HG02798 (cell line): ENCODE data around the gene HIGD2B.
A peak's percentile ranks its signal among the peaks of the same experiment; 100 is the strongest.
"Not testable (repeated sequence)": the region's sequence is repeated elsewhere in the genome, so short reads cannot be mapped to it uniquely, and the experiment has no call there.

Experiments used
- ATAC-seq: cut with Tn5 transposase; IDR thresholded peaks from one replicate; pipeline ENCODE4 v1.9.1; 2021; ENCODE audit warnings: mild to moderate bottlenecking; ENCODE audit not compliant: unreplicated experiment, poor library complexity

The HIGD2B gene, protein sequence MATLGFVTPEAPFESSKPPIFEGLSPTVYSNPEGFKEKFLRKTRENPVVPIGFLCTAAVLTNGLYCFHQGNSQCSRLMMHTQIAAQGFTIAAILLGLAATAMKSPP

DNA sequence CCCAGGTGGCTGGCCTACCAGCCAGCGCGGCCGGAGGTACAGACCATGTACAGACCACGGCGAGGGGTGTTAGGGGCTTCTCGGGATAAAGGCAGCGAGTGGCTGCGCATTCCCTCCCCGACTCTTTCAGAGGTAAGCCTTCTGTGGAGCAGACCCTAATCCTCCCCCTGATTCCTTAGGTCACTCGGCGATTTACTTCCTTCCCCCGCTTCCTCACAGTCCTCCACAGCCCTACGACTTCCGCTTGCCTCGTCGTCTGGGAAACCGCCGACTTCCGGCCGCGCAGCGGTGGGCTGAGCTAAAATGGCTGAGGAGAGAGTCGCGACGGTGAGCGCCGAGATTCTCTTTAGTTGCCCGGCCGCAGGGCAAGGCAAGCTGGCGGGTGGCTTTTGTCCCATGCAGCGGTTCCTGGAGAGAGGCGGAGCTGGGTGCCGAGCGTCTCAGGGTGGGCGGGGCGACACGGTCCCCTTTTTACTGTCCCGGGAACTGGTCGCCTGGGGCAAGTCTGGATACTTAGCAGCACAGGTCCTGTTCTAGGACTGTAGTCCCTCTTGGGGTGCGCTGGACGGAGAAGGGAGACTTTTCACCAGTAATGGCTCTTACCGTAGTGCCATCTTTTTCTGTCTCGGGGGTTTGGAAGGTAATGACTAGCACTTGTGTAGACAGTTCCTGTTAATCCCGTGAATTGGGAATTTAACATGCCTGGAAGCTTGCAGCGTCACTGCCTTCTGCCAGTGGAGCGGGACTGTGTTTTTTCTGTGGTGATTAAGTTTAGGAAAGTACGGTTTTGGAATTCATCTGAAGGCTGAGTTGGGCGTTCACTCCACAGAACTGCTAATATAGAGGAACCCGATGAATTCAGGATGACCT, at the start of gene HIGD2B, which contains the start of gene BBS4:
Gene HIGD2B (minus strand): TSS at position 258 of the 870 bp plus-strand sequence. CDS start 9,808 bp downstream, outside the sequence.
Gene BBS4 (plus strand): TSS at position 283 of the 870 bp plus-strand sequence. CDS start 21 bp downstream, at position 304.
- peak; percentile 97 for ATAC-seq

DNA sequence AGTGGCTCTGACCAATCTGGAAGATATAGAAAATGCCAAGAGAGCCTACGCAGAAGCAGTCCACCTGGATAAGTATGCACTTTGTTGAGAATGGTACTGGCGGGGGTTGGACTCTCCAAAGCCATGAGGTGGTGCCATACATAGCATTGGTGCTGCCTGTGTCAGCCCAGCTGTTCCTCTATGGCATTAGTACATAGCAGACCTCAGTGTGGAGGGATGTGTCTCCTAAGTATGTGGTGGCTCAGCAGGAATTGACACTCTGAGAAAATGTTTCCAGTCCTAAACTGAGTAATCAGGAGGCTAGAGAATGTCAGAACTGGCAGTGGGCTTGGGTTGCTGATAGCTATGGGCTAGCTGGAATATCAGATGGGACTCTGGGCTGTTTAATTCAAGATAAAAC, 49.1 kb upstream of the HIGD2B start:
- no peak for ATAC-seq

- ATAC-seq = no peak
Observed at GRCh38 chr15:72733941-72734738, 48.2 kb upstream of the HIGD2B start.

DNA sequence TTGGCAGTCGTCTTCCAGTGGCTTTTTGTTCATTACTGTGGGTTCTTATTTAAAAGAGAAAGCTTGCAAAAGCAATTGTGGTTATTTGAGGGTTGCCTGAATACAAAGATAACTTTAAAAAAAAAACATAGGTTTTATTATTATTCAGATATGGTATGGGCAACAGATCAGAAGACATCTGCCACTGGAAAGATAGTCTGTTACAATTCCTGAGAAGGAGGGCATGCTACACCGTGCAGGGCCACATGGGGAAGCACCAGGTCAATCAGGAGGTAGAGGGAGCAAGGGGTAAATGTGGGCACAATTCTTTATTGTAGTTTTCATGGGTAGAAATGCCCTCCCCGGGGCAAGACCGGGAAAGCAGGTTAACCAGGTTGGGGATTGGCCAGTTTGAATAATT, 46.5 kb upstream of the HIGD2B start:
- ATAC-seq = no peak

GRCh38 chr15:72732086-72732485, 46.1 kb upstream of the HIGD2B start:
- no peak for ATAC-seq

DNA sequence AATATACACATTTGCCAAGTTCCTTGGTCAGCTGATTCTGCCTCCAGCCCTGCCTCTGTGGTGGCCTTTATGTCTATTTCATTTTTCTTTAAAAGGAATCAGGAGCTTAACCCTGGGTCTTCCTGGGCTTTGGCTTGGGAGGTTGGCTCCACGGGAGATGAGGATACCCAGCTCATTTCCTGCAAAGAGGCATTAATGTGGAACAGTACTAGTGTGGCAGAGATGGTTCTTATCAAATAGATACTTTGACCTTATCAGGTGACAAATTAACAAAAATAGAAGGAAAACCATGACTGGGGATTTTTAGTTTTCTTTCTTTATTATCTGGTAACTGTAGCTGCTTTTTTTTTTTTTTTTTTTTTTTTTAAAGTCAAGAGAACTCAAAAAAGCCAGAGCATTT, 42.8 kb upstream of the HIGD2B start:
- no peak for ATAC-seq

- ATAC-seq = not testable (repeated sequence)
Observed at GRCh38 chr15:72728249-72728648, 42.3 kb upstream of the HIGD2B start.

DNA sequence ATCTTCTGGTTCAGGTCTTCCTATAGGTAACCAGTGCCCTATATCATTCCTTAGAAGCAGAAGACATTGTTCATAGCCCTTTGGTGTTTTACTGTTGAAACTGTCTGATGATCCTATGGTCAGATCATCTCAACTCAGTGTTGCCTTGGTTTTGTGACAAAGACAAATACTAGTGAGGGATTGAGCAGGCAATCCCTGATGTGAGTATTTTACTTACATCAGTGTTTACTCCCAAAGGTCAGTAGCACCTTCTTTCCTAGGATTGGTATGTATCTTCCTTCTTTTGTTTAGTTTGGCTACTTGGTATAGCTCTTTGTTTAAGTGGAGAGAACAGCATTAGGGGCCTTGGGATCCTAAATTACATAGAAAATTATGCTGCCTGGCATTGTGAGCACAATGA, 41.2 kb upstream of the HIGD2B start:
- ATAC-seq = no peak

GRCh38 chr15:72725851-72726250, 39.9 kb upstream of the HIGD2B start:
- ATAC-seq = not testable (repeated sequence)

DNA sequence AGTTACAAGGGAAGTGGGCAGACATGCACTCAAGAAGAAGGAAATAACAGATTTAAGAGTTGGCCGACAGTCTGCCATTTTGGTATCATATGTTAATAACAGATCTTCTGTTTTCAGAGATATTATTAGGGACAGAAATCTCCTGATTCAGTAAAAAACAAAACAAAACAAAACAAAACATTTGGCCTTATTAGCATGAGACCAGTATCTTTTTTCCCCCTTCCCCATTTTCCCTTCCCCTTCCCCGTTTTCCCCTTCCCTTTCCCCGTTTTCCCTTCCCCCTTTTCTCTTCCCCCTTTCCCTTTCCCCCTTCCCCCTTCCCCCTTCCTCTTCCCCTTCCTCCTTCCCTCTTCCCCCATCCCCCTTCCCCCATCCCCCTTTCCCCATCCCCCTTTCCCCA, 39.5 kb upstream of the HIGD2B start:
- no peak for ATAC-seq

GRCh38 chr15:72724028-72724427, 38.0 kb upstream of the HIGD2B start:
- no peak for ATAC-seq

- ATAC-seq = no peak
Observed at GRCh38 chr15:72722071-72722696, 36.2 kb upstream of the HIGD2B start.

- not testable (repeated sequence) for ATAC-seq
Observed at GRCh38 chr15:72708551-72709303, 22.7 kb upstream of the HIGD2B start.

DNA sequence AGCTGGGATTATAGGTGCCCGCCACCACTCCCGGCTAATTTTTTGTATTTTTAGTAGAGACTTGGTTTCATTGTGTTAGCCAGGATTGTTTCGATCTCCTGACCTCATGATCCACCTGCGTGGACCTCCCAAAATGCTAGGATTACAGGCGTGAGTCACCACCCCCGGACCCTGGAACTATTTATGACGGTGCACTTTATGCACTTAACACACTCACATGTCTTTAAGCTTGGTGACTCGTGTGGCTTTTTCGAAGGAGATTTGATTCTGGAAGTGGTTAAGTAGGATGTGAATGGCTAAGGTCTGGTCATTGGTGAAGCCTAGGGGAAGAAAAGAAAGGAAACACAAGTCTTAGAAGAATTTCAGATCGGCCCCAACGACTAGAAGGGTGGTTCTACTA, 20.3 kb upstream of the HIGD2B start:
- ATAC-seq = no peak

DNA sequence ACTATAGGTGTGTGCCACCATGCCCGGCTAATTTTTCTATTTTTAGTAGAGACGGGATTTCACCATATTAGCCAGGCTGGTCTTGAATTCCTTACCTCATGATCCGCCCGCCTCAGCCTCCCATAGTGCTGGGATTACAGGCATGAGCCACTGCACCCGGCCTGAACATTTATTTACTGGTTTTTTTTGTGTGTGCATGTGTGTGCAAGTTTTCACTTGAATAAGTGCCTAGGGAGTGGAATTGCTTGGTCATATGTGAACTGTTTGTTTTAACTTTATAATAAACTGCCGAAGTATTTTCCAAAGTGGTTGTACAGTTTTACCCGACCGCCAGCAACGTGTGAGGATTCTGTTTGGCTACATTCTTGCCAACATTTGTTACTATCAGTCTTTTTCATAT, 14.1 kb upstream of the HIGD2B start:
- no peak for ATAC-seq

DNA sequence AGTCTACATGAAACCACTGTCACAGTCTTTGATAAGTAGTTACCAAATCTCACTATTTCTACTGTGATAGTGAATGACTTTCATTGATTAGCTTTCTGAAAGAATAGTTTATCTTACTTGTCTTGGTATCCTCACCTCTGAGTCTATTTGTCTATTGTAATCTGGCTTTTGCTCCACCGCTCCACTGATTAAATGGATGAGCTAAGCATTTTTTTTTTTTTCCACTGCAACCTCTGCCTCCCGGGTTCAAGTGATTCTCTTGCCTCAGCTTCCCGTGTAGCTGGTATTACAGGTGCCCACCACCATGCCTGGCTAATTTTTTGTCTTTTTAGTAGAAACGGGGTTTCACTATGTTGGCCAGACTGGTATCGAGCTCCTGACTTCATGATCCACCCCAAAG, 13.0 kb upstream of the HIGD2B start:
- ATAC-seq = no peak

GRCh38 chr15:72690938-72691337, 5.0 kb upstream of the HIGD2B start:
- ATAC-seq = no peak

- no peak for ATAC-seq
Observed at GRCh38 chr15:72688697-72689096, 2.7 kb upstream of the HIGD2B start.

- no peak for ATAC-seq
Observed at GRCh38 chr15:72685301-72685924, 569 bp downstream of the HIGD2B start.
